GM23248 (cell line): ENCODE results near the gene SRPRA. TPM values are rescaled to one million over a fixed set of nuclear protein-coding genes. Genes with fewer than 3 reads are reported as not detected.

Experiments
- DNase-seq: peaks from one replicate; pipeline ENCODE4 v3.0.0-alpha.2; 2015
- H2AFZ ChIP-seq: fragments of 200-600 bp; sonication (generic); 2 replicates; pipeline ENCODE4 v1.6.1; 2016; ENCODE audit warnings: antibody characterized with exemption
- H3F3A ChIP-seq: fragments of 200-600 bp; sonication (generic); 2 replicates; pipeline ENCODE4 v1.6.1; 2016; ENCODE audit warnings: mild to moderate bottlenecking, antibody characterized with exemption, mixed run types; ENCODE audit not compliant: insufficient read depth
- H3K27ac ChIP-seq: fragments of 200-600 bp; sonication (generic); 2 replicates; pipeline ENCODE4 v1.5.1; 2016; ENCODE audit warnings: mild to moderate bottlenecking
- H3K27me3 ChIP-seq: fragments of 200-600 bp; sonication (generic); replicated peaks from 2 replicates; pipeline ENCODE4 v1.6.1; 2016; ENCODE audit warnings: mild to moderate bottlenecking; ENCODE audit not compliant: insufficient read depth
- H3K36me3 ChIP-seq: fragments of 200-600 bp; sonication (generic); 2 replicates; pipeline ENCODE4 v1.6.1; 2016; ENCODE audit warnings: low read depth, mild to moderate bottlenecking
- H3K4me1 ChIP-seq: fragments of 200-600 bp; sonication (generic); 2 replicates; pipeline ENCODE4 v1.6.1; 2016; ENCODE audit warnings: mild to moderate bottlenecking; ENCODE audit not compliant: insufficient read depth
- H3K4me2 ChIP-seq: fragments of 200-600 bp; sonication (generic); one replicate; pipeline ENCODE4 v1.6.1; 2016; ENCODE audit warnings: mild to moderate bottlenecking; ENCODE audit not compliant: unreplicated experiment
- H3K4me3 ChIP-seq: fragments of 200-600 bp; sonication (generic); 2 replicates; pipeline ENCODE4 v1.5.1; 2016; ENCODE audit warnings: mild to moderate bottlenecking
- H3K79me2 ChIP-seq: fragments of 200-600 bp; sonication (generic); 2 replicates; pipeline ENCODE4 v1.6.1; 2016; ENCODE audit warnings: mild to moderate bottlenecking; ENCODE audit not compliant: insufficient read depth
- H3K9ac ChIP-seq: fragments of 200-600 bp; sonication (generic); 2 replicates; pipeline ENCODE4 v1.6.1; 2016; ENCODE audit warnings: mild to moderate bottlenecking
- H3K9me2 ChIP-seq: fragments of 200-600 bp; sonication (generic); 2 replicates; pipeline ENCODE4 v1.6.1; 2016; ENCODE audit warnings: mixed run types, mild to moderate bottlenecking, moderate library complexity; ENCODE audit not compliant: insufficient read depth
- H3K9me3 ChIP-seq: fragments of 200-600 bp; sonication (generic); one replicate; pipeline ENCODE4 v1.6.1; 2017; ENCODE audit warnings: low read depth
- H4K20me1 ChIP-seq: fragments of 200-600 bp; sonication (generic); 2 replicates; pipeline ENCODE4 v1.6.0; 2016; ENCODE audit not compliant: insufficient read depth
- EZH2 ChIP-seq: fragments of 200-600 bp; sonication (generic); IDR thresholded peaks from 2 replicates; pipeline ENCODE4 v1.6.1; 2018; ENCODE audit warnings: antibody characterized with exemption, mild to moderate bottlenecking; ENCODE audit not compliant: insufficient read depth, poor library complexity, severe bottlenecking
- EZH2phosphoT487 ChIP-seq: fragments of 200-600 bp; sonication (generic); IDR thresholded peaks from 2 replicates; pipeline ENCODE4 v1.6.1; 2018; ENCODE audit warnings: antibody characterized with exemption, moderate library complexity, mild to moderate bottlenecking, low read depth; ENCODE audit not compliant: insufficient read depth
- WGBS, 2 experiments: methylation state at CpG; one replicate each; pipeline ENCODE4 v1.1.6; 2015 to 2017; ENCODE audit warnings: low lambda C conversion rate in 2 of 2, low coverage in 1 of 2; ENCODE audit errors: missing lambda C conversion rate in 2 of 2; 5-methylcytosine and 5-hydroxymethylcytosine counted together
- in situ Hi-C: fragments of 300-500 bp; cut with MboI; formaldehyde crosslinking; loops from 2 replicates; pipeline ENCODE4 v1.15.0; 2020
- polyA plus RNA-seq: library from polyadenylated mRNA; unstranded; fragments of >200 nt; fragmentation: Nextera tagmentation; extraction: Ambion mirVana; gene quantifications from 2 replicates; pipeline ENCODE4 v1.2.1, GENCODE V29; 2016
- total RNA-seq: library from RNA; depleted of rRNA; stranded (reverse); fragments of >200 nt; shearing (Covaris generic); gene quantifications from 2 replicates; pipeline ENCODE4 v1.2.3, GENCODE V29; 2014

The SRPRA gene
- total and polyA plus RNA-seq, 2 experiments from 2014 or later: 125 to 151 TPM

- DNase-seq: no peak
- Histone ChIP-seq H3K9me3 (no peaks in the 10 kb centered on the region), H3K27ac (no peak overlapping the region), H3K4me1 (peaks cover 14% of the 10 kb centered on the region), H3K9me2 (no peaks in the 10 kb centered on the region), H4K20me1 (no peaks in the 10 kb centered on the region), H3K4me2 (no peak overlapping the region), H3K27me3 (no peaks in the 10 kb centered on the region), H2AFZ (no peak overlapping the region), H3K4me3 (no peak overlapping the region), H3F3A (peaks cover 26% of the 10 kb centered on the region; the same call in 1 of the 2 replicates), H3K9ac (no peak overlapping the region), H3K79me2 (no peaks in the 10 kb centered on the region), H3K36me3 (peaks cover 7% of the 10 kb centered on the region)
- TF ChIP-seq EZH2phosphoT487: no peak
- in situ Hi-C loops: no loop called here
- WGBS, 2 experiments: 14 to 21% methylated on average over 1 of the region's 1 CpG
Measured at GRCh38 chr11:126254819-126255218, 13.9 kb downstream of the SRPRA start.

GRCh38 chr11:126253265-126253664, 15.4 kb downstream of the SRPRA start:
- WGBS, 2 experiments: 97 to 99% methylated on average over 4 of the region's 4 CpGs
- Histone ChIP-seq H2AFZ (no peak overlapping the region), H3K36me3 (peaks cover 7% of the 10 kb centered on the region), H3K4me1 (peaks cover 13% of the 10 kb centered on the region), H3K9me3 (no peaks in the 10 kb centered on the region), H3K9me2 (no peaks in the 10 kb centered on the region), H3K27ac (no peak overlapping the region), H3K27me3 (no peaks in the 10 kb centered on the region), H3K9ac (no peak overlapping the region), H3K79me2 (no peaks in the 10 kb centered on the region), H3K4me2 (no peak overlapping the region), H4K20me1 (no peaks in the 10 kb centered on the region), H3K4me3 (no peak overlapping the region), H3F3A (peaks cover 17% of the 10 kb centered on the region; the same call in 1 of the 2 replicates)
- DNase-seq: no peak
- in situ Hi-C loops: no loop called here
- TF ChIP-seq EZH2: no peak
- no peak for TF ChIP-seq EZH2phosphoT487

- H3K9ac ChIP-seq: no peak overlapping the region; the same call in 1 of the 2 replicates
- H3K27ac ChIP-seq: peak overlapping the region; percentile 29
- H2AFZ ChIP-seq: no peak overlapping the region
- TF ChIP-seq EZH2 (no peak), EZH2phosphoT487 (no peak)
- in situ Hi-C loops: no loop called here
- H3F3A ChIP-seq: peaks cover 17% of the 10 kb centered on the region
- peaks cover 4% of the 10 kb centered on the region; the same call in 1 of the 2 replicates for H3K79me2 ChIP-seq
- peak overlapping the region; percentile 44 for H3K4me2 ChIP-seq
- no peaks in the 10 kb centered on the region for H3K9me2 ChIP-seq
- H3K9me3 ChIP-seq: no peaks in the 10 kb centered on the region
- peaks cover 17% of the 10 kb centered on the region; the same call in 1 of the 2 replicates for H3K36me3 ChIP-seq
- peaks cover 12% of the 10 kb centered on the region for H3K4me1 ChIP-seq
- H3K27me3 ChIP-seq: no peaks in the 10 kb centered on the region
- no peaks in the 10 kb centered on the region for H4K20me1 ChIP-seq
- DNase-seq: peak; percentile 67
- H3K4me3 ChIP-seq: no peak overlapping the region
- whole genome bisulfite sequencing, 2 experiments: 83 to 91% methylated on average over 2 of the region's 2 CpGs
Measured at GRCh38 chr11:126246636-126247035, 22.1 kb downstream of the SRPRA start.

- no peak overlapping the region for H3K27ac ChIP-seq
- H3K4me3 ChIP-seq: no peak overlapping the region
- no peak overlapping the region for H3K4me2 ChIP-seq
- peak; percentile 13 for DNase-seq
- no peaks in the 10 kb centered on the region for H3K9me3 ChIP-seq
- in situ Hi-C loops: no loop called here
- no peak overlapping the region for H2AFZ ChIP-seq
- no peaks in the 10 kb centered on the region for H3K9me2 ChIP-seq
- H3K27me3 ChIP-seq: no peaks in the 10 kb centered on the region
- 0 out of 2 replicates have a peak, but pooled peaks cover 5% of the 10 kb centered on the region for H3F3A ChIP-seq
- H3K9ac ChIP-seq: no peak overlapping the region
- no peaks in the 10 kb centered on the region for H4K20me1 ChIP-seq
- H3K79me2 ChIP-seq: peaks cover 12% of the 10 kb centered on the region
- no peaks in the 10 kb centered on the region for H3K36me3 ChIP-seq
- WGBS, 2 experiments: 98% methylated on average over 4 of the region's 4 CpGs
- no peaks in the 10 kb centered on the region for H3K4me1 ChIP-seq
- TF ChIP-seq EZH2phosphoT487 (no peak), EZH2 (no peak)
Measured at GRCh38 chr11:126233391-126233790, 35.3 kb downstream of the SRPRA start.

- H4K20me1 ChIP-seq: no peaks in the 10 kb centered on the region
- no peaks in the 10 kb centered on the region for H3K9me3 ChIP-seq
- H3K36me3 ChIP-seq: no peaks in the 10 kb centered on the region
- no peak overlapping the region for H3K9ac ChIP-seq
- 94 to 97% methylated on average over 3 of the region's 3 CpGs for WGBS, 2 experiments
- in situ Hi-C loops: no loop called here
- no peak overlapping the region for H2AFZ ChIP-seq
- H3K27me3 ChIP-seq: no peaks in the 10 kb centered on the region
- peaks cover 19% of the 10 kb centered on the region for H3K79me2 ChIP-seq
- no peak overlapping the region for H3K27ac ChIP-seq
- no peak overlapping the region for H3K4me3 ChIP-seq
- 0 out of 2 replicates have a peak, but pooled peaks cover 5% of the 10 kb centered on the region for H3F3A ChIP-seq
- no peak for DNase-seq
- H3K4me1 ChIP-seq: no peaks in the 10 kb centered on the region
- H3K9me2 ChIP-seq: no peaks in the 10 kb centered on the region
- no peak overlapping the region for H3K4me2 ChIP-seq
- TF ChIP-seq EZH2 (no peak), EZH2phosphoT487 (no peak)
Measured at GRCh38 chr11:126232683-126233082, 36.0 kb downstream of the SRPRA start.
